Left kidney (tissue), 2 donors: ENCODE measurements around the gene CEP350. TPM values are rescaled to one million over a fixed set of nuclear protein-coding genes. Genes with fewer than 3 reads are reported as not detected.

ENCODE experiments used
- DNase-seq: peaks from one replicate; pipeline ENCODE4 v3.0.0-alpha.2; 2013
- polyA plus RNA-seq: library from polyadenylated mRNA; unstranded; fragments of 120-200 nt; gene quantifications from one replicate; pipeline ENCODE4 v1.2.1, GENCODE V29; 2013; ENCODE audit not compliant: insufficient read length

The CEP350 gene
- polyA plus RNA-seq, 1 donor: 36.8 TPM

DNA sequence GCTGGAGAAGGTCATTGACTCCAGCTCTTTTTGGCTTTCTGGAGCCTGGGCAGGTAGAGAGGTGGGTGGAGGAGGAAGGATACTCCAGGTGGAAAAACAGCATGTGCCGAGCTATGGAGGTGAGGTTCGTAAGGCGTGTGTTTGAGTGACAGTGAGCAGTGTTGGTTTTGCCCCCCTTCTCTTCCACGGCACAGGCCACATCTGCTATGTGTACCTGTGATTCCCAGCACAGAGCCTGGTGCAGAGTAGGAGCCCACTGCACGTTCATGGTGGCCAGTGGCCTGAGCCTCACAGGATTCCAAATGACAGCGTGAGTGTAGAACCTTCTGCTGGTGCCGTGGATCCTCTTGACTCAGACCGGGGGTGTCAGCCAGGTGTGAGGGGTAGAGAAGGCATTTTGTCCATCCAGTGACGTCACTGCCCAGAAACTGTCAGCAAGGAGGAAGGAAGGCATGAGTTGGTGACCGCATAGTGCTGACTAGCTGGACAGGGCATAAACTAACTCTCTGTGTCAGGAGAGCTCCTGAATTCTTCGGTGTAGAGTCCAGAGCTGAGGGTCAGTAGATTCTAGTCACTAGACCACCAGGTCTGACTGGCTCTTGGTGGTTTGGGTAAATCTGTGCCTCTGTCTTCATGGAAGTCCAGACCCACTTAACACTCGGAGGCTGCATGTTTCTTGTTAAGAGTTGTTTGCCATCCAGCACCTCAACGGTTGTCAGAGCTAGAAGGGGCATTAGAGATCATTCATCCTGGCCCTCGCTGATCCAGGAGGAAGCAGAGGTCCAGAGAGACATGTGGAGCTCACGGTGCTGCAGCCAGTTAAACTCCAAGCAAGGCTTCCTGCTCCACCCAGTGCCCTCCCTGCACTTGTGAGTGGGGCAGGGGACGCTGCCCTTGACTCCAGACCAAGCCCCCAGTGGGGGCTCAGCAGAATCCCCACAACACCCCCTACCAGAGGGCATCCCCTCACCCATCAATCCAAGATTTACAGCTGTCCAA, 203.8 kb downstream of the CEP350 start:
- DNase-seq: no peak

DNA sequence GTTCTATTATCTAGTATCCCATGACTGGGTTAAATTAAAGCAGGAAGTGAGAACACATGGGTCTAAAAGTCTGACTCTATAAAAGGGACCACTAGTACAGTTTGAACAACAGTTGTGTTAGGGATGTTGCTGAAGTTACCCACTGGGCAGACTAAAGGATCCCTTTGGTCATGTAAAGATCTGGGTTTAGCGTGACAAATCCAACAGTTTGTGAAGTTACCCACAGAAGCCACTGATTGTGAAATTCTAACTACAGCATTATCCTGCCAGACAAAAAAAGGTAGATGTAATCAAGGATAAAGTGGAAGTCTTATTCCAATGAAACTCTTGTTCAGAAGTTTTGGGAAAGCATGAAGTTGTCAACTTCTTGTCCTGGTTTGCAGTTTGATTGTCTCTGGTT, 205.7 kb downstream of the CEP350 start:
- DNase-seq: no peak

DNA sequence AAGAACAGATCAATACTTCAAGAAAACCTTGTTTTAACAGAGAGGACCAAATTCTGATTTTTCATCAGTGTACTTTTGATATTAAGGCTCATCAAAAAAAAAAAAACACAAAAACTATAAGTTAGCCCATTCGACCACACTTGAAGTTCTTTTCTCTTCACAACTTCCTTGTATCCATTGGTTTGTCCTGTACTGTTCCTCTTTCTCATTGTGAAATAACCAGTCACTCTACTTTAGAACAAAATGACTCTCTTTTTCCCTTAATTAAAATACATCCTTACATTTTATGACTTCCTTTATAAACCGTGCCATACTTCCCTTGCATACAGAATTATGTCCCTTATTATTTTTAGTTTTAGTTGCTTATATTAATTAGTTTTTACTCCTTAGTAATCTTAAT, 208.4 kb downstream of the CEP350 start:
- DNase-seq: no peak

Other genes with a start within 250 kb of the CEP350 start
- 0.57 TPM for gene FAM163A, start 211.5 kb upstream of the CEP350 start, polyA plus RNA-seq
- 47.1 TPM for gene TOR1AIP2, start 77.0 kb upstream of the CEP350 start, polyA plus RNA-seq
- 57.1 TPM for gene TOR1AIP1, start 72.5 kb upstream of the CEP350 start, polyA plus RNA-seq
- 50.2 TPM for gene QSOX1, start 200.1 kb downstream of the CEP350 start, polyA plus RNA-seq